A549 (cell line): Measurements from ENCODE around the gene BAK1. TPM values are rescaled to one million over a fixed set of nuclear protein-coding genes. Genes with fewer than 3 reads are reported as not detected.
A peak's percentile ranks its signal among the peaks of the same experiment; 100 is the strongest.

Experiments used
- ATAC-seq, 2 experiments: fragments of 200-7000 bp in 1 of 2; fragments of >200 bp in 1 of 2; cut with Nextera tagmentation in 1 of 2; cut with Tn5 transposase in 1 of 2; 3 replicates each; pipeline versions ENCODE4 v1.8.0 to v1.9.1; 2018 to 2020; ENCODE audit warnings: mild to moderate bottlenecking in 1 of 2, moderate library complexity in 1 of 2
- CTCF ChIA-PET: fragments of 300-600 bp; sonication (Branson Sonifier 250); formaldehyde crosslinking; extraction: SDS; loops from one replicate; lab custom pipeline; 2021; ENCODE audit warnings: antibody characterized with exemption, inconsistent platforms; lab: Yijun Ruan, JAX
- POLR2A ChIA-PET: fragments of 350-600 bp; formaldehyde crosslinking; extraction: SDS; loops from one replicate; lab custom pipeline; 2021; ENCODE audit warnings: antibody characterized with exemption, inconsistent platforms; lab: Yijun Ruan, JAX
- DNase-seq, 2 experiments: peaks; one replicate each; pipeline versions ENCODE4 v3.0.0 to v3.0.0-alpha.2; 2011 to 2016; ENCODE audit warnings: low read depth in 1 of 2, low spot score in 1 of 2
- FAIRE-seq: peaks from 2 replicates; lab custom pipeline; 2011; peaks lifted over from hg19 to GRCh38; lab: Jason Lieb, UNC
- H3K27ac ChIP-seq, 2 experiments: fragments of >200 bp; sonication (Bioruptor Twin); formaldehyde crosslinking; 3 replicates each; pipeline ENCODE4 v1.5.1; 2016 to 2017
- H3K4me1 ChIP-seq: fragments of >200 bp; sonication (Bioruptor Twin); formaldehyde crosslinking; 3 replicates; pipeline ENCODE4 v1.6.1; 2016
- H3K4me2 ChIP-seq: fragments of >200 bp; sonication (Bioruptor Twin); formaldehyde crosslinking; 3 replicates; pipeline ENCODE4 v1.6.1; 2016
- H3K4me3 ChIP-seq: fragments of >200 bp; sonication (Bioruptor Twin); formaldehyde crosslinking; 3 replicates; pipeline ENCODE4 v1.5.1; 2016
- H3K9me3 ChIP-seq: fragments of >200 bp; sonication (Bioruptor Twin); formaldehyde crosslinking; 3 replicates; pipeline ENCODE4 v1.6.1; 2016
- ATOH8 ChIP-seq: fragments of 250-450 bp; sonication (Bioruptor Pico); IDR thresholded peaks from 2 replicates; pipeline ENCODE4 v1.5.0; 2020; ENCODE audit warnings: low read depth, mild to moderate bottlenecking, moderate library complexity
- CBX8 ChIP-seq: fragments of 200-600 bp; sonication (generic); IDR thresholded peaks from 2 replicates; pipeline ENCODE4 v1.6.1; 2016
- E2F6 ChIP-seq: IDR thresholded peaks from 2 replicates; pipeline ENCODE4 v1.6.1; 2012; ENCODE audit warnings: low read depth, borderline replicate concordance
- GATA3 ChIP-seq: IDR thresholded peaks from 2 replicates; pipeline ENCODE4 v1.6.1; 2012; ENCODE audit warnings: borderline replicate concordance
- HEYL ChIP-seq: fragments of 250-450 bp; sonication (Bioruptor Pico); IDR thresholded peaks from 2 replicates; pipeline ENCODE4 v1.8.0; 2021; ENCODE audit warnings: mild to moderate bottlenecking, moderate library complexity
- HOXB13 ChIP-seq: fragments of 250-450 bp; sonication (Bioruptor Pico); IDR thresholded peaks from 2 replicates; pipeline ENCODE4 v1.5.0; 2020; ENCODE audit warnings: low read depth, mild to moderate bottlenecking, moderate library complexity
- KDM5A ChIP-seq: fragments of 200-600 bp; sonication (generic); IDR thresholded peaks from 2 replicates; pipeline ENCODE4 v1.6.1; 2016; ENCODE audit warnings: antibody characterized with exemption, mild to moderate bottlenecking
- MAFK ChIP-seq: fragments of 450-650 bp; IDR thresholded peaks from 2 replicates; pipeline ENCODE4 v1.6.1; 2014; ENCODE audit not compliant: partially characterized antibody
- MAZ ChIP-seq: fragments of 150-350 bp; IDR thresholded peaks from 2 replicates; pipeline ENCODE4 v1.6.1; 2014; ENCODE audit warnings: antibody characterized with exemption, low read depth, low read length, borderline replicate concordance
- NPAS2 ChIP-seq: fragments of 250-450 bp; sonication (Bioruptor Pico); IDR thresholded peaks from 2 replicates; pipeline ENCODE4 v1.8.0; 2022; ENCODE audit warnings: mild to moderate bottlenecking, moderate library complexity, borderline replicate concordance
- PHF8 ChIP-seq: fragments of 200-600 bp; sonication (generic); IDR thresholded peaks from 2 replicates; pipeline ENCODE4 v1.6.1; 2016; ENCODE audit warnings: low read depth, mild to moderate bottlenecking, antibody characterized with exemption, moderate library complexity, borderline replicate concordance
- POLR2A ChIP-seq: IDR thresholded peaks from 2 replicates; pipeline ENCODE4 v1.6.1; 2012; ENCODE audit warnings: mild to moderate bottlenecking, low read length
- POLR2AphosphoS2 ChIP-seq: conservative IDR thresholded peaks from 2 replicates; pipeline ENCODE4 v1.6.1; 2012; ENCODE audit warnings: low read length, improper control_type of control experiment, inconsistent platforms
- RAD21 ChIP-seq, 2 experiments: fragments of >200 bp in 1 of 2; sonication (Bioruptor Twin) in 1 of 2; formaldehyde crosslinking in 1 of 2; IDR thresholded peaks in 1 of 2; conservative IDR thresholded peaks in 1 of 2; 2 replicates in 1 of 2; 3 replicates in 1 of 2; pipeline ENCODE4 v1.6.1; 2012 to 2018; ENCODE audit warnings: inconsistent platforms in 1 of 2
- REST ChIP-seq: fragments of 200-600 bp; sonication (generic); IDR thresholded peaks from 2 replicates; pipeline ENCODE4 v1.6.1; 2016; ENCODE audit warnings: antibody characterized with exemption, mild to moderate bottlenecking, moderate library complexity
- SREBF2 ChIP-seq: fragments of 450-650 bp; IDR thresholded peaks from 2 replicates; pipeline ENCODE4 v1.6.1; 2014; ENCODE audit warnings: mild to moderate bottlenecking, moderate library complexity
- WGBS: methylation state at CpG from one replicate; pipeline ENCODE4 v1.1.6; 2017; ENCODE audit errors: missing lambda C conversion rate; 5-methylcytosine and 5-hydroxymethylcytosine counted together
- polyA plus RNA-seq, 4 experiments: library from polyadenylated mRNA; depleted of rRNA in 3 of 4; stranded (reverse); fragments of >200 nt; fragmentation: RNase III in 1 of 4; extraction: RNeasy Plus Mini Kit Qiagen cat#74134 plus additional on column Dnase treatment in 1 of 4; gene quantifications; 2 replicates in 3 of 4; 3 replicates in 1 of 4; pipeline ENCODE4 v1.2.3, GENCODE V29; 2011 to 2017

Gene BAK1
- polyA plus RNA-seq, 2 of the 4 experiments (the other 2 are of a cell fraction) = 11.9 to 19.0 TPM

- POLR2A ChIA-PET = no interaction called here
Observed at GRCh38 chr6:33616113-33616512, 36.0 kb upstream of the BAK1 start.

GRCh38 chr6:33613795-33614168 is 33.7 kb upstream of the BAK1 start:
- CTCF ChIA-PET = interaction anchor here (0.6 to 2.7 kb wide), 7 partner anchors 11 to 56 kb away, joined by 3 to 10 read pairs (median 3); no protein-coding TSS in a partner anchor
- no peak for DNase-seq

More at GRCh38 chr6:33616113-33616512, 36.0 kb upstream of the BAK1 start:
- H3K4me3 ChIP-seq = no peak overlapping the region
- CTCF ChIA-PET = interaction anchor here (2.3 to 2.7 kb wide), 2 partner anchors 26 to 30 kb away, joined by 9 to 10 read pairs; no protein-coding TSS in a partner anchor
- 94% methylated on average over 2 of the region's 2 CpGs for WGBS
- H3K4me2 ChIP-seq = no peak overlapping the region
- H3K27ac ChIP-seq = no peak overlapping the region
- H3K4me1 ChIP-seq = peaks cover 39% of the 10 kb centered on the region
- DNase-seq (no peak), ATAC-seq (no peak), FAIRE-seq (no peak)
- no peak for TF ChIP-seq CBX8
- TF ChIP-seq MAZ = no peak
- no peak for TF ChIP-seq E2F6
- TF ChIP-seq HEYL (CRISPR knock-in tag) = no peak
- no peak for TF ChIP-seq RAD21 (conservative IDR thresholded peaks at IDR 0.05 in 1 of 2, IDR thresholded peaks at IDR 0.05 in 1 of 2)
- TF ChIP-seq MAFK = no peak
- no peaks in the 10 kb centered on the region for H3K9me3 ChIP-seq

More at GRCh38 chr6:33613795-33614168, 33.7 kb upstream of the BAK1 start:
- H3K4me3 ChIP-seq = no peak overlapping the region
- 24% methylated on average over 4 of the region's 10 CpGs for WGBS
- ATAC-seq (peak; percentile 33; a peak in 4 of 6 replicates), FAIRE-seq (no peak)
- TF ChIP-seq ATOH8 (CRISPR knock-in tag) = no peak
- TF ChIP-seq POLR2AphosphoS2 = no peak
- no peak for TF ChIP-seq GATA3
- no peak for TF ChIP-seq KDM5A
- TF ChIP-seq PHF8 = no peak
- TF ChIP-seq NPAS2 (CRISPR knock-in tag) = no peak
- no peak for TF ChIP-seq SREBF2
- no peak for TF ChIP-seq HOXB13 (CRISPR knock-in tag)
- no peak for TF ChIP-seq POLR2A
- TF ChIP-seq REST = no peak
- POLR2A ChIA-PET = no interaction called here
- H3K9me3 ChIP-seq = no peaks in the 10 kb centered on the region
- peaks cover 50% of the 10 kb centered on the region for H3K4me1 ChIP-seq
- H3K4me2 ChIP-seq = peak overlapping the region; percentile 36
- H3K27ac ChIP-seq = peak overlapping the region; percentile 42 to 65; a peak in 4 of 6 replicates
